Measurements from ENCODE around the gene GSG1.
"Not testable (repeated sequence)": the region's sequence is repeated elsewhere in the genome, so short reads cannot be mapped to it uniquely, and the experiment has no call there.

The GSG1 gene

DNA sequence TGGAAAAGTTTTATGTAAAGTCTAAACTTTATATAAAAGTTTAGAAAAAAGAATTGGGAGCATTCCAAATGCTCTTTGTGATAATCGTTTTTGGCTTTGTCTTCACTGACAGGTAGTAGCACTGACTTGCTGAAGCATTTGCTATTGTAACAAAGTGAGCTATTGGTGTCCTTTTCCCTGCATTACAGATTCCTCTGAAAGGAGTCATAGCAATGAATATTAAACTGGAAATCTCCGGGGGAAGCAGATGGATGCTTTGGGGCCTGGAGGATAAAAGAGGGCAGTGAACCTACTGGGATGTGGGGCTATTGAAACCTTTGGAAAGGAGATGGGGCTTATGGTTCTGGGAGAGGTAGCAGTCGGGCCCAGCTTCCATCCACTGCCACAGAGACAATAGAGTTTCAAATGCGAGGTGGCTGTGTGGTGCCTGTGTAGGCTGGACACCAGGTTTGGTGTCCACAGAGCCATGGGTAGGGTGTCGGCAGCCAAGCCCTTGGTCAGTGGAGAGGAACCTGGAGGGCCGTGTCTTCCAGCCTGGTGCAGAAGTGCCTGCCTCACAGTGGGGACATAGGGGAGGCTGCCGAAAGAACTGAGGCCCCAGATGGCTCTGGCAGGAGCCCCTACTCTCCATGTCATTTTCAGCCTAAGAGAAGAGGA is 10.1 kb downstream of the GSG1 start:
- DNase-seq (ENCODE audit: low read depth in 4 of 4, low spot score in 1 of 4), result no peak

GRCh38 chr12:13091832-13092231 is 11.6 kb downstream of the GSG1 start:
- DNase-seq (ENCODE audit: low read depth in 4 of 4, low spot score in 1 of 4), result no peak

- no peak for DNase-seq (ENCODE audit: low read depth in 4 of 4, low spot score in 1 of 4)
Observed at GRCh38 chr12:13090054-13090453, 13.4 kb downstream of the GSG1 start.

DNA sequence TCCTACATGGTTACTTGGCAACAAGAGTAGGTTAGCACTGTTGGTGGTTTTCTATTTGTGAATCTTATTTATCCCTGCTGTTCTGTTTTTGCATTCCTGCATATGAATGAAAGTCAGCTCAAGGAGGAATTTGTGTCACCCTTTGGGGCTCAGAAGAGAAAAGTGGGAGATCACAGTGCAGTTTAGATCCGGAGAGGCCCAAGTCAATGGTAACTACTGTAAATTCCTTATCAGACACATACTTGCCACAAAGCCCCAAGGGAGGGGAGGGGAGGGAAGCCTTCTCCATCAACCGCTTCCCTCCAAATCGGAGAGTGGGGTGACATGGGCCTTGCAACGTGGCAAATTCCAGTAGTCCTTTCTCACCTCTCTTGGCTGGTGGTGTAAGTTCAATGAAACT is 15.0 kb downstream of the GSG1 start:
- no peak for DNase-seq (ENCODE audit: low read depth in 4 of 4, low spot score in 1 of 4)

DNA sequence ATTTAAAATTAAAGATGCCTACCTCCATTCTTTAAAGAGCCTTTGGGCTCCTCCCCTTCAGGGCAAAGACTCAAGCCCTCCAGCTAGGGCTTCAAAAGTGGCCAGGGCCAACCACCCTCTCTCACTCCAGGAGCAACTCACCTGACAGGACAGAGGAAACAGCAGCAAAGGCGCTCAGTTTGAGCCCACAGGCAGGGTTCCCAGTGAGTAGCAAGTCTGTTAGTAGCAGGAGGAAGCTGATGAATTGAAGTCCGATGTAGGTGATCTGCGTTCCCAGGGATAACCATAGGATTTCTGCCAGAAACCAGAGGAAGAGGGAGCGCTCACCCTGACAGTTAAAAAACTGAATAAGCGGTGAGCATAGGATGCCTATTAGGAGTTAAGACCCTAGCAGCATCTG is 15.7 kb downstream of the GSG1 start:
- no peak for DNase-seq (ENCODE audit: low read depth in 4 of 4, low spot score in 1 of 4)

- DNase-seq (ENCODE audit: low read depth in 4 of 4, low spot score in 1 of 4), result no peak
Observed at GRCh38 chr12:13085968-13086686, 17.3 kb downstream of the GSG1 start.

DNA sequence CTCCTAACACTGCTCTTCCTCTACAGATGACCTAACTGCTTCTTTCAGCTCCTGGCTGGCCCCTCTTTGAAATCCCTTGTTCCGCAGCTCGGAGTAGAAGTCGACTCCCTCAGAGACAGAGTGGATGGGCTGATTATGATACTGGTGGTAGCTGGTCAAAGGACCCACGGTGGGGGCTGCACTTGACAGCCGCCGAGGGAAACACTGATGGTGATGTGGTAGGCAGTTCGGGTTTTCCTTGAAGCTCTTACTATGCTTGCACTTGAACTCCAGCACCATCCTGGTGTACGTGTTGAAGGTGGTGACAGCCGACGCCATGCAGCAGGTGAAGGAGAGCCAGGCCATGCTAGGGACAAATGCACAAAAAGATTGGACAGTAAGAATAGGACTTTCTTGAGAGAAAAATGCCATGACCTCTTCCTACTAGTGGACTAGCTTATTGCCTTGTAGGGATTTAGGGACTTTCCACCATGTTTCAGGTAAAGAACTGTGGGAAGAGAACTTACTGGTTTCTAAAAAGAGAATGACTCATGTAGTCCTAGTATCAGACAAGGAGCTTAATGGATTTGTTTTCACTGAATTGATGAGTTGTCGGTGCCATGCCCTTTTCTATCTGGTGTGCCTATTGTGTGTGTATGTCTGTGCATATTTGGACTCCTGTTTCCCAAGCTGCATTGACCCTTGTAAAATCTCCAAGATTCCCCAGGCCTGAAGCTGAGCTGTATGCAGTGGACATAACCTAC is 18.4 kb downstream of the GSG1 start:
- no peak for DNase-seq (ENCODE audit: low read depth in 4 of 4, low spot score in 1 of 4)

DNA sequence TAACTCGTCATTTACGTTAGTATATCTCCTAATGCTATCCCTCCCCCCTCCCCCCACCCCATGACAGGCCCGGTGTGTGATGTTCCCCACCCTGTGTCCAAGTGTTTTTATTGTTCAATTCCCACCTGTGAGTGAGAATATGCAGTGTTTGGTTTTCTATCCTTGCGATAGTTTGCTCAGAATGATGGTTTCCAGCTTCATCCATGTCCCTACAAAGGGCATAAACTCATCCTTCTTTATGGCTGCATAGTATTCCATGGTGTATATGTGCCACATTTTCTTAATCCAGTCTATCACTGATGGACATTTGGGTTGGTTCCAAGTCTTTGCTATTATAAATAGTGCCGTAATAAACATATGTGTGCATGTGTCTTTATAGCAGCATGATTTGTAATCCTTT is 19.8 kb downstream of the GSG1 start:
- DNase-seq (ENCODE audit: low read depth in 4 of 4, low spot score in 1 of 4), result not testable (repeated sequence)

- DNase-seq (ENCODE audit: low read depth in 4 of 4, low spot score in 1 of 4), result no peak
Observed at GRCh38 chr12:13082861-13083260, 20.6 kb downstream of the GSG1 start.

- no peak for DNase-seq (ENCODE audit: low read depth in 4 of 4, low spot score in 1 of 4)
Observed at GRCh38 chr12:13080266-13080665, 23.2 kb downstream of the GSG1 start.

- no peak for DNase-seq (ENCODE audit: low read depth in 4 of 4, low spot score in 1 of 4)
Observed at GRCh38 chr12:13079440-13079906, 24.0 kb downstream of the GSG1 start.

- DNase-seq (ENCODE audit: low read depth in 4 of 4, low spot score in 1 of 4), result no peak
Observed at GRCh38 chr12:13075786-13076570, 27.5 kb downstream of the GSG1 start.

DNA sequence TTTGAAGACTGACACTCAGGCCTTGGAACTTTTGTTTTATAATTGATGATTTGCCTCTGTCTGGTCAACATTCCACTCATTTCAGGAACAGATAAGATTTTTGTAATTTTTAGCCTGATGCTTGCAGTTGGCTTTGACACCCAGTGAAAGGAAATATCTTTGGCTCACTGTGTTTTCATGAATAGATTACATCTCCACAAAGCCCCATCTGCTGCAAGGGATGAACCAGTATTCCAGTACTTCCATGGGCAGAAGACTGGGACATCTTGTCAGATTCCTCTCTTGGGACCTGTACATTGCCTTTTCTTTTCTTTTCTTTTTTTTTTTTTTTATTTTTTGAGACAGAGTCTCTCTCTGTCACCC is 28.4 kb downstream of the GSG1 start:
- DNase-seq (ENCODE audit: low read depth in 4 of 4, low spot score in 1 of 4), result no peak

DNA sequence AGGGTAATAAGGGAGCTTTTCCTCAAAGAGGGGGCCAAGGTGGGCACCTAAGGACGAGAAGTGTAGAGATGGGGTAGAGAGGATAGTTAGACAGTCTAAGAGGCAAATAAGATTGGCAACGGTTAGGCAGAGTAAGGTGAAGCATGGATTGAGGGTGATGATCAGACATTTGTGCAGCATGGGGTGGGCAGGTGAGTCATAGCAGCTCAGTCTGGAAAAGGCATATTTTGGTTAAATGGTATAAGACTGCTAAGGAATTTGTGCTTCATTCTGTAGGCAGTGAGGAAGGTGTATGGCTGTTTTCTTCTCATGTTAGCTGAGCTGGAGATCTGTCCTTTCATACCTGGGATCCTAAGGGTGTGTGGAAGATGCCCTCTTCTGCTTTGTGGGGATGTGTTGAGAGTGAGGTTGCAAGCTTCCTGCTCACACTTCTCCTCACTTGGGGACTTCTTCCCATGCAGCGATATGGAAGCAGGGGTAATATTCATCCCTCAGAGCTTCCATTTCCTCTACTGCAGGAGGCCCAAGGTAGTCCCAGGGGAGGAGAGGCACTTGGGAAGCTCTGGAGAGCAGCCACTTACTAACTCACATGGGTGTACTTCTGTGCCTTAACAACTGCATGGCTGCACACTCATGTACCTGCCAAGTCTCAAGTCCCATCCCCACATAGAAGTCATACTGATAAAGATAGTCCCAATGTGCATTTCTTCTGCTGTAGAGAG is 28.9 kb downstream of the GSG1 start:
- no peak for DNase-seq (ENCODE audit: low read depth in 4 of 4, low spot score in 1 of 4)

- DNase-seq (ENCODE audit: low read depth in 4 of 4, low spot score in 1 of 4), result no peak
Observed at GRCh38 chr12:13073173-13073572, 30.3 kb downstream of the GSG1 start.

- no peak for DNase-seq (ENCODE audit: low read depth in 4 of 4, low spot score in 1 of 4)
Observed at GRCh38 chr12:13071305-13072280, 31.9 kb downstream of the GSG1 start.

GRCh38 chr12:13069380-13069779 is 34.1 kb downstream of the GSG1 start:
- no peak for DNase-seq (ENCODE audit: low read depth in 4 of 4, low spot score in 1 of 4)

GRCh38 chr12:13067322-13067721 is 36.1 kb downstream of the GSG1 start:
- no peak for DNase-seq (ENCODE audit: low read depth in 4 of 4, low spot score in 1 of 4)

- no peak for DNase-seq (ENCODE audit: low read depth in 4 of 4, low spot score in 1 of 4)
Observed at GRCh38 chr12:13066459-13066858, 37.0 kb downstream of the GSG1 start.

- DNase-seq (ENCODE audit: low read depth in 4 of 4, low spot score in 1 of 4), result no peak
Observed at GRCh38 chr12:13066014-13066413, 37.5 kb downstream of the GSG1 start.
